ENCODE results near the gene UBE2O.

DNA sequence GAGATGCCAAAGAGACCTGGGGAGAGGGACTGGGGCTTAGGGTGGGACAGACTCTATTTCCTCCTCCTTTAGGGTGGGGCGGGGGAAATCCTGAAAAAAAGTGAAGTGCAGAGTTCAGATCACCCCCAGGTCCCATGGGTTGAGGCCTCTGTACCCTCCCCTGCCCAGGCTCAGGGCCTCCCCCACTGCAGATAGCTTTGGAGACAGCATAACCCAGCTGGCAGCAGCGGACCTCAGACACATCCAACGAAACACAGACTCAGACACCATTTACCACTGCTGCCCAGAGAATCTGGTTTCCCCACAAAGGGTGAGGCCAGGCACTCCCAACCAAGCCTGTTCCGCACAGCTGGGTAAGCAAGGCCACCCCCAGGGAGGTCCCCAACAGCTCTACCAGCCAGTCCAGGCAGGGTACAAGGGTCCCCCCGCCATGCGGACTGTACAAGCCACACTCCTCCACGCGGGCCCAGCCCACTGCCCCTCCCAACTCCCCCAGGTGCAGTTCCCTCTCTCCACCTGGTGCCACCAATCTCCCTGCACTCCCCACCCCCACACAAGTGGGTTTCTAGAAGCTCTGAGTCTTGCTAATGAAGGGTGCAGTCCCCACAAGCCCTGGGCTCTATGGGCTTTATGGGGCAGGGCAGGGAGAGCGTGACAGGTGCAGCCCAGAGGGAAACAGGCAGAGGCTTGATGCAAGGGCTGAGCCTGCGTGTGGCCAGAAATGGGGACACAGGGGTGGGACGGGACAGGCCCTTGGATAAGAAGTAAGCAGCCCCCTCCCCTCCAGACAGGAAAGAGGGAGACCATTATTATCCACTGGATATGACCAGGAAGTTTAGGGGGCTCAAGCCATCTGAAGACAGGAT lies 39.4 kb upstream of the UBE2O start:
- TF ChIP-seq, protein P1, sequence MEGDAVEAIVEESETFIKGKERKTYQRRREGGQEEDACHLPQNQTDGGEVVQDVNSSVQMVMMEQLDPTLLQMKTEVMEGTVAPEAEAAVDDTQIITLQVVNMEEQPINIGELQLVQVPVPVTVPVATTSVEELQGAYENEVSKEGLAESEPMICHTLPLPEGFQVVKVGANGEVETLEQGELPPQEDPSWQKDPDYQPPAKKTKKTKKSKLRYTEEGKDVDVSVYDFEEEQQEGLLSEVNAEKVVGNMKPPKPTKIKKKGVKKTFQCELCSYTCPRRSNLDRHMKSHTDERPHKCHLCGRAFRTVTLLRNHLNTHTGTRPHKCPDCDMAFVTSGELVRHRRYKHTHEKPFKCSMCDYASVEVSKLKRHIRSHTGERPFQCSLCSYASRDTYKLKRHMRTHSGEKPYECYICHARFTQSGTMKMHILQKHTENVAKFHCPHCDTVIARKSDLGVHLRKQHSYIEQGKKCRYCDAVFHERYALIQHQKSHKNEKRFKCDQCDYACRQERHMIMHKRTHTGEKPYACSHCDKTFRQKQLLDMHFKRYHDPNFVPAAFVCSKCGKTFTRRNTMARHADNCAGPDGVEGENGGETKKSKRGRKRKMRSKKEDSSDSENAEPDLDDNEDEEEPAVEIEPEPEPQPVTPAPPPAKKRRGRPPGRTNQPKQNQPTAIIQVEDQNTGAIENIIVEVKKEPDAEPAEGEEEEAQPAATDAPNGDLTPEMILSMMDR (IDR thresholded peaks at IDR 0.05) = no peak
- TF ChIP-seq POLR2A (IDR thresholded peaks at IDR 0.05) = no peak

All from lower leg skin (tissue), 3 donors.